Upper lobe of right lung (tissue), 1 donor: ENCODE measurements around the gene RNU7-1. TPM values are rescaled to one million over a fixed set of nuclear protein-coding genes. Genes with fewer than 3 reads are reported as not detected.
A peak's percentile ranks its signal among the peaks of the same experiment; 100 is the strongest.

ENCODE experiments used
- ATAC-seq: fragments of 200-7000 bp; cut with Tn5 transposase; one replicate; pipeline ENCODE4 v1.9.1; 2020; ENCODE audit warnings: mild to moderate bottlenecking, moderate library complexity
- DNase-seq: peaks from one replicate; pipeline ENCODE4 v3.0.0-alpha.2; 2020
- H3K27ac ChIP-seq: fragments of 200-600 bp; one replicate; pipeline ENCODE4 v1.8.0; 2022
- H3K27me3 ChIP-seq: fragments of 200-600 bp; one replicate; pipeline ENCODE4 v1.8.0; 2022; ENCODE audit warnings: mild to moderate bottlenecking
- H3K36me3 ChIP-seq: fragments of 200-600 bp; one replicate; pipeline ENCODE4 v1.8.0; 2022
- H3K4me1 ChIP-seq: fragments of 200-600 bp; one replicate; pipeline ENCODE4 v1.8.0; 2022
- H3K4me3 ChIP-seq: fragments of 200-600 bp; one replicate; pipeline ENCODE4 v1.8.0; 2022; ENCODE audit warnings: mild to moderate bottlenecking
- H3K9me3 ChIP-seq: fragments of 200-600 bp; one replicate; pipeline ENCODE4 v1.8.0; 2022
- intact Hi-C: fragments of 100-400 bp; cut with DNase I; formaldehyde crosslinking; loops from one replicate; pipeline ENCODE4 v1.11.0; 2022
- total RNA-seq: library from RNA; stranded (reverse); fragmentation: NEBNext Ultra II Directional; extraction: Animal tissue kit (Norgen Biotek cat#: 25700); gene quantifications from one replicate; pipeline ENCODE4 v1.2.1, GENCODE V29; 2021
- TF ChIP-seq, protein P1 (sequence below): fragments of 200-600 bp; IDR thresholded peaks from one replicate; pipeline ENCODE4 v1.8.0; 2022; ENCODE audit warnings: antibody characterized with exemption
- donor health status: DM: no; HTN: yes; CAD: no; lungs with severe emphysema.

The RNU7-1 gene
- total RNA-seq, 1 donor from 2014 or later: not detected

DNA sequence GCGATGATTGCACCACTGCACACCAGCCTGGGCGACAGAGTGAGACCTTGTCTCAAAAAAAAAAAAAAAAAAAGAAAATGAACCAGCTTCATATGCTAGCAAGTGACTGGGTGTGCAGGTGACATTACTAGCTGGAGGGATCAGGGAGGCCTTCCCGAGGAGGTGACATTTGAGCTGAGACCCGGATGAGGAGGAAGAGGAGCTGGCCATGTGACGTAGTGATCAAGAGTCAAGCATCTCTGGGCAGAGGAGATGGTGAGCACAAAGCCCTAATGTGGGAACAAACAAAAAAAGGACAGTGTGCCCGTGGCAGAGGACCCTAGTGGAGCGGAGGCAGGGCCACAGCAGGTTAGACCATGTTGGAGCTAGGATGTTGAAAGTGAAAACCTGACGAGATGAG is 4.0 kb downstream of the RNU7-1 start:
- peak; percentile 40 for DNase-seq
- H3K4me1 ChIP-seq: peaks cover 50% of the 10 kb centered on the region
- H3K9me3 ChIP-seq: no peaks in the 10 kb centered on the region
- H3K27me3 ChIP-seq: no peaks in the 10 kb centered on the region
- ATAC-seq: no peak
- H3K4me3 ChIP-seq: no peak overlapping the region
- intact Hi-C loops: loop anchor here (10.0 kb wide), 1 partner anchor 157 kb away; the partner anchor contains the start of gene C1RL
- H3K36me3 ChIP-seq: no peaks in the 10 kb centered on the region
- TF ChIP-seq, protein P1, sequence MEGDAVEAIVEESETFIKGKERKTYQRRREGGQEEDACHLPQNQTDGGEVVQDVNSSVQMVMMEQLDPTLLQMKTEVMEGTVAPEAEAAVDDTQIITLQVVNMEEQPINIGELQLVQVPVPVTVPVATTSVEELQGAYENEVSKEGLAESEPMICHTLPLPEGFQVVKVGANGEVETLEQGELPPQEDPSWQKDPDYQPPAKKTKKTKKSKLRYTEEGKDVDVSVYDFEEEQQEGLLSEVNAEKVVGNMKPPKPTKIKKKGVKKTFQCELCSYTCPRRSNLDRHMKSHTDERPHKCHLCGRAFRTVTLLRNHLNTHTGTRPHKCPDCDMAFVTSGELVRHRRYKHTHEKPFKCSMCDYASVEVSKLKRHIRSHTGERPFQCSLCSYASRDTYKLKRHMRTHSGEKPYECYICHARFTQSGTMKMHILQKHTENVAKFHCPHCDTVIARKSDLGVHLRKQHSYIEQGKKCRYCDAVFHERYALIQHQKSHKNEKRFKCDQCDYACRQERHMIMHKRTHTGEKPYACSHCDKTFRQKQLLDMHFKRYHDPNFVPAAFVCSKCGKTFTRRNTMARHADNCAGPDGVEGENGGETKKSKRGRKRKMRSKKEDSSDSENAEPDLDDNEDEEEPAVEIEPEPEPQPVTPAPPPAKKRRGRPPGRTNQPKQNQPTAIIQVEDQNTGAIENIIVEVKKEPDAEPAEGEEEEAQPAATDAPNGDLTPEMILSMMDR: no peak
- no peak overlapping the region for H3K27ac ChIP-seq

DNA sequence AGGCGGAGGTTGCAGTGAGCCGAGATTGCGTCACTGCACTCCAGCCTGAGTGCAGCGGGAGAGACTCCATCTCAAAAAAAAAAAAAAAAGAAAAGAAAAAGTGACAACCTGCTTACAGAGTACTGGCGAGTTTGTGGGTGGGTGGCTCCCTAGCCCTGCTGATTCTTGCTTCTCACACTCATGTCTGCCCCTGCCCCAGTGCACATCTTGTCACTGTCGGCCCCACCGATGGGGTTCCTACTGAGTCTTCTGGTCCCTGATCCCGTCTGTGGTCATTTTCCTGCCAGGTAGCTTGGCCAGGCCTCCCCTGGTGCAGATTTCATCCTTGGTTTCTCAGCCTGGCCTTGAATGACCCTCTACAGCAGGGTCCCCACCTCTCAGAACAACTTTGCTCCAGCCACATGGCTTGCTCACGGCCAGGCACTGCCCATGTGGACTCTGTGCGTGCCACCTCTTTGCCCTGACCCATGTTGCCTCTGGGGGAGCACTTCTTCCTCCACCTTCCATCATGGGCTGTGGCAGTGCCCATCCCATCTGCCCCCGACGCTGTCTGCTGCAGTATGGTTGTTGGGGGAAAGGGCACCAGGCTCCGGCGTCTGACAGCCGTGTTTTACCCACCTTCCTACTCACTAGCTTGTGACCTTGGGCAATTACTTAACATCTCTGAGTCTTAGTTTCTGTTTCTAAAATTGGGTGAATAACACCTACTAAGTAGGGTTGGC is 5.4 kb downstream of the RNU7-1 start:
- ATAC-seq (peak; percentile 18), DNase-seq (peak; percentile 84)
- Histone ChIP-seq H3K27me3 (no peaks in the 10 kb centered on the region), H3K9me3 (no peaks in the 10 kb centered on the region), H3K4me1 (peaks cover 41% of the 10 kb centered on the region), H3K4me3 (no peak overlapping the region), H3K27ac (peak overlapping the region; percentile 71), H3K36me3 (no peaks in the 10 kb centered on the region)
- TF ChIP-seq, protein P1: peak; percentile 29
- intact Hi-C loops: loop anchor here (10.0 kb wide), 1 partner anchor 156 kb away; the partner anchor contains the start of gene C1RL

DNA sequence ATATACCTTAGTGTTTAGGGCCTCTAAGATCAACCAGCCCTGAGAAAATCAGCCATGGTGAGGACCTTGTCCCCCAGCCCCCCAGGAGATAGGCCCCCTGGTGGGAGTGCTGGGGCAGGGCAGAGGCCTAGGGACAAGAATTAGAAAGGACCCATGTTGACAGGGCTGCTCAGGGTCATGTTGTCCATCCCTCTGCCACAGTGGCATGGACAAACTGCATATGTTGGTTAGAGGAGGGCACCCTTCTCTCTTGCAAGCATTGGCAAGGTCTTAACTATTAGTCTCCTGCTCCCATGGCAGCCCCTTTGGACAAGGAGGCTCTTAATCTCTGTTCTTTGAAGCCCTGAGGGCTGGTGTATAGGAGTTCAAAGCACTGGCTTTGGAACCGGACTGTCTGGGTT is 6.8 kb downstream of the RNU7-1 start:
- Histone ChIP-seq H3K36me3 (no peaks in the 10 kb centered on the region), H3K4me1 (peaks cover 42% of the 10 kb centered on the region), H3K27me3 (no peaks in the 10 kb centered on the region), H3K27ac (peak overlapping the region; percentile 89), H3K9me3 (no peaks in the 10 kb centered on the region), H3K4me3 (no peak overlapping the region)
- ATAC-seq: no peak
- intact Hi-C loops: no loop called here
- peak; percentile 49 for DNase-seq
- TF ChIP-seq, protein P1: peak; percentile 13

DNA sequence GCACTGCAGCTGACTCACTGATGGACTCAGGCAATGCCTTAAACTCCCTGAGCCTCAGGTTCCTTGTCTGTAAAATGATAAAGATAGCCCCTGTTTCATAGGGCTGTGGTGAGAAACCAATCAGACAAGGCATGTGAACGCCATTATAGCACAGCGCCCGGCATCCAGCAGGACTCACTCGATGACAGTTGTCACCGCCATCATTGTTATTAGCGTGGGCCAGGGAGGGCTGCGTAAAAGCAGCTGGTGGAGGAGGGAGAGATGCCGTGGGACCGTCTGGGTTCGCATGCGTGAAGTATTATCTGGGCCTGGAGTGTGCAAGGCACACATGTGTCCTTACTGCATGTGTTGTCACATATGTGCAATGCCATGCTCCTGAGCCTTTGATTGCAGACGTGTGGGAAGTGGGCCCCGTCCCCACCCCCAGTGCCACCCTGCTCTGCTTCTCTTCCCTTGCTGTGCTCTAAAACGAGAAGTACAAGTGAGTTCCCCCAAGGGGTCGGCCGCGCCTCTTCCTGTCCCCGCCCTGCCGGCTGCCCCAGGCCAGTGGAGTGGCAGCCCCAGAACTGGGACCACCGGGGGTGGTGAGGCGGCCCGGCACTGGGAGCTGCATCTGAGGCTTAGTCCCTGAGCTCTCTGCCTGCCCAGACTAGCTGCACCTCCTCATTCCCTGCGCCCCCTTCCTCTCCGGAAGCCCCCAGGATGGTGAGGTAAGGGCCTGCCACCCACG is 7.4 kb downstream of the RNU7-1 start, which contains the start of gene PTPN6:
PTPN6 (plus strand) TSS at position 546 of the 730 bp plus-strand sequence; CDS start at position 703, 157 bp downstream.
- H3K27me3 ChIP-seq: no peaks in the 10 kb centered on the region
- ATAC-seq: peak; percentile 66
- intact Hi-C loops: no loop called here
- peak within 1 kb of the TSS; percentile 60 for H3K4me3 ChIP-seq
- peak; percentile 91 for DNase-seq
- peak within 1 kb of the TSS; percentile 89 for H3K27ac ChIP-seq
- no peaks in the 10 kb centered on the region for H3K36me3 ChIP-seq
- no peaks in the 10 kb centered on the region for H3K9me3 ChIP-seq
- peaks cover 36% of the 10 kb centered on the region for H3K4me1 ChIP-seq
- TF ChIP-seq, protein P1: no peak

DNA sequence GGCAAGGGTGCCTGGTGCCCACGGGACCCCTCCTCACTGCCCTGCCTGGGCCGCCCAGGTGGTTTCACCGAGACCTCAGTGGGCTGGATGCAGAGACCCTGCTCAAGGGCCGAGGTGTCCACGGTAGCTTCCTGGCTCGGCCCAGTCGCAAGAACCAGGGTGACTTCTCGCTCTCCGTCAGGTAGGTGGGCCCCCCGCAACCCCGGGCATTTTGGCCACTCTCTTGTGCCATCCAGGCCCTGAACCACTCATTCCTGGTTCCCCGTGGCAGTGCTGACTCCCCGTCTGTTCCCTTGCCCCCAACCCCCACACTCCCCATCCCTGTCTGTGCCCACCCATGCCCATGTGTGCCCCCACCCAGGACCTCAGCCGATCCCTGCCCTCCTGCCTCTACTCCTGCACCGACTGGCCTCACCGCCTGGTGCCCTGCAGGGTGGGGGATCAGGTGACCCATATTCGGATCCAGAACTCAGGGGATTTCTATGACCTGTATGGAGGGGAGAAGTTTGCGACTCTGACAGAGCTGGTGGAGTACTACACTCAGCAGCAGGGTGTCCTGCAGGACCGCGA is 8.0 kb downstream of the RNU7-1 start:
- intact Hi-C loops: no loop called here
- Histone ChIP-seq H3K4me1 (peaks cover 30% of the 10 kb centered on the region), H3K27ac (peak overlapping the region; percentile 89), H3K9me3 (no peaks in the 10 kb centered on the region), H3K36me3 (no peaks in the 10 kb centered on the region), H3K27me3 (no peaks in the 10 kb centered on the region), H3K4me3 (peak overlapping the region; percentile 60)
- ATAC-seq (no peak), DNase-seq (no peak)
- TF ChIP-seq, protein P1: no peak
